NCI-H187 treated with DMSO at 0.1 percent for 48 hours (cell line): ENCODE results near the gene ATP13A2.

ENCODE experiments used
- DNase-seq: peaks from one replicate; lab custom pipeline; 2025; lab: John Stamatoyannopoulos, UW

The ATP13A2 gene

GRCh38 chr1:17011439-17012307 is at the start of gene ATP13A2:
ATP13A2 (minus strand) TSS chr1:17011928; CDS start chr1:17011738, 190 bp downstream.
- DNase-seq = peak; percentile 19

- no peak for DNase-seq
Observed at GRCh38 chr1:17061486-17061885, 49.8 kb upstream of the ATP13A2 start.

GRCh38 chr1:17060306-17060749 is 48.6 kb upstream of the ATP13A2 start:
- no peak for DNase-seq

DNA sequence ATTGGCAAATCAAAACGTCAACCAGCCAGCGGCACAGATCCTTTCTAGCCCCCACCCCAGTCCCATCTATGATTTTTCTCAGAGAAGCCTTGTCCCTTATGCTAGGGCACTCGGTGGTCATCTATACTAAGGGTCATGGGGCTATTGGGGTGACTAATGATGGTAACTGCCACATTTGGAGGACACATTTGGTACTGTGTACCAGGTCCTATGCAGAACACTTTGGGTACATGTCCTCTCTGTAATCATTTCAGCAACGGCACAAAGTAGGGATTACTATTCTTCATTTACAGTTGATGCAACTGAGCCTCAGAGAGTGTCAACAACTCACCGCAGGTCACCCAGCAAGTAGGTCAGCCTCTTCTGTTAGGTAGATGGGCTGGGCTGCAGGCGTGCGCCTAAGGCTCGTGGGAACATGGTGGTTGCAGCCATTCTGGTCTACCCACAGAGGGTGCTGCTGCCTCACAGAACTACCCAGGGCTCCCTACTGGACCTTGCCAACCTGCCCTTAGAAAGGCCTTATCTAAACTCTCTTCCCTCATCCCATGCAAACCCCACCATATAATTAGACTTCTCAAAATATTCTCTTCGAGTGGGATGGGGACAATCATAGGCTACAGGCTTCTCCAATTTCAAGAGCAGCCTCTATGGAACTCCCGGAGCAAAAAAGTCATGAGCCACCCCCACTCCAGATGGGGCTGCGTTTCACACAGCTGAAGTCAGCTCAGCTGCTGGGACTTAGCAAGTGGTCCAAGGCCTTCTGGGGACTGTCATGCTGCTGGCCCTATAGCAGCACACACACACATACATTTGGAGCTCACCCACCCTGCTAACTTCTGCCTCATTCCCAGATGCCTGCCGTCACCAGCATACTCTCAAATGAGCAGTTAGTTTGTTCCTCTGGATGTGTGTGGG is 47.9 kb upstream of the ATP13A2 start:
- DNase-seq = no peak

DNA sequence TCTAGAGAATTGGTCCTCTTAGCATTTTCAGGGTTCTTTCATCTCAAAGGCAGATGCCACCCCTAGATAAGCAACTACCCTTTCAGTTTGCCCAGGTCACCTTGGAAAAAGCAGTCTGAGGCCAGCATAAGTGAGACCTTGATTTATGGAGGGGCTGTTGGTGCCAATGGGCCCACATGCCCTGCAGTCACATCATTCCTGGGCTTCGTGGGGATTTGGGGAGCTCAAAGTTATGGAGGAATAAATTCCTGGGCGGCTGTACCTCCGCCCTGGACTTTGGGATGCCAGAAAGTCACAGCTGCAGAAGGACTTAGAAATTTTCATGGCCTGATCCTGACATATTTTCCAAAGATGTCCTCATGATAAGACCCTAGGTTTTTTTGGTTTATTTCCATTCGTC is 44.8 kb upstream of the ATP13A2 start:
- no peak for DNase-seq

GRCh38 chr1:17055801-17056200 is 44.1 kb upstream of the ATP13A2 start:
- no peak for DNase-seq

- DNase-seq = peak; percentile 83
Observed at GRCh38 chr1:17053685-17054410, 42.1 kb upstream of the ATP13A2 start, which contains the start of gene SDHB. SDHB (minus strand) TSS chr1:17054032; CDS start chr1:17054019, 13 bp downstream.

DNA sequence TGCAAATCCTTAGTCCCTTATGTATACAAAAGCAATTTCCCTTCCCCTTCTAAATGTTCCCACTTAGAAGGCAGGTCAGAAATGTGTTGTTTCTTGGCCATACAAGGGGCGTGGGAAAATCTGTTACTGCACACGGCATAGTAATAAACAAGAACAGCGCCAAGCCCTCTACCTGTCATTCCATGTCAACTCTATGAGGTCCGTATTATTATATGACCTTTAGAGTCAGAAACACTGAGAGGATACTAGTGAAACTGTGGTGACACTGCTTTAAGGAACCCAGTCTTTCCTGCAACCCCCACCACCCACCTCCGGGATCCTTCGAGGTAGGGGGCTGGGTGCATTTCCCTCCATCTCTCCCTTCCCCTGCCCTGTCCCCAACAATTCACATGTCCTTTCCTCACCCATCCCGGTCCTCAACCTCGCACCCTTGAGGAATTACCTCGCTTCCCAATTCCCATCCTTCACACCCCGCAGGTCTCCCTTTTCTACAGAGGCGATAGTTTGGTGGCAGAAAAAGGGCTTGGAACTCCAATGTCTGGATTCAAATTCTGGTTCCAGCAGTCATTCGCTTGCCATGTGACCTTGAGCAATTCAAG is 41.5 kb upstream of the ATP13A2 start:
- no peak for DNase-seq

DNA sequence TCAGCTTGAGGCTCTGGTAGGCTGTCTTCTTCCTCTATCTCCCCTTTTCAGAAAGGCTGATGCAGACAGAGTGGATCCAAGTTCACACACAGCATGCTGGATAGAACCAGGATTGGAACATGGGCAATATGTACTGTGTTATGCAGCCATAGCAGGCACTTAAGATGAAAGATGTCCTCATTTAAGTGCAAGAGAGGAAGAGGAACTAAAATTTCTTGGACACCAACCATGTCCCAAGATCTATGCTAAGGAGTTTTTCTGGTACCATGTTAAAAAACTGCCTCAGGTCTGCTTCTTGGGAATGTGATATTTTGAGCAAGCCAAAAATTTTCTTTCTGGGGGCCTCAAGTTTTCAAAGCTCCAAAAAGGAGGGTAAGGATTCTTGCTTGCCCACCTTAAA is 40.9 kb upstream of the ATP13A2 start:
- no peak for DNase-seq

DNA sequence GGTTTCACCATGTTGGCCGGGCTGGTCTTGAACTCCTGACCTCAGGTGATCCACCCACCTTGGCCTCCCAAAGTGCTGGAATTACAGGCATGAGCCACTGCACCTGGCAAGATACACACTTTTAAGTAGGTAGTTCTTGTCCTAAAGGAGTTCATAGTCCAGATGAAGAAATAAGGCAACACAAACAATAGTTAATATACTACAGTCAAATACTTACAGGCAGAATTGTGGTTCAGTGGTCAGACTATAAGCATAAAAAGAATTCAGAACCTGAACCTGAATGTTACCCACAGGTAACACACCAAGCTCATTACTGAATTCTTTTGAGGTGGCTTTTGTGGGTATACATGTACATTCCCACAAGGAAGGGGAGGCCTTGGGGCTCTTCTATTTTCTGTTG is 40.3 kb upstream of the ATP13A2 start:
- no peak for DNase-seq

DNA sequence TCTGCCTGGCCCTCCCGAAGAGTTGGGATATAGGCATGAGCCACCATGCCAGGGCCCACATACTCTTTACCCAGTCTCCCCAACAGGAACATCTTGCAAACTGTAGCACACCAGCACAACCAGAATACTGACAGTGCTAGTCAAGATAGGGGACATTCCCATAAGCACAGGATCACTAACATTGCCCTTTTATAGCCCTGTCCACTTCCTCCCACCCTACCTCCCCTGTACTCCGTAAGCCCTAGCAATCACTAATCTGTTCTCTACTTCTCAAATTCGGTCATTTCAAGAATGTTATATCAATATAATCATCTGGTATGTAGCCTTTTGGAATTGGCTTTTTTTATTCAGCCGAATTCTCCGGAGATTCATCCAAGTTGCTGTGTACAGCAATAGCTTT is 36.2 kb upstream of the ATP13A2 start:
- DNase-seq = no peak

- DNase-seq = no peak
Observed at GRCh38 chr1:17046334-17046657, 34.6 kb upstream of the ATP13A2 start.

- DNase-seq = peak; percentile 7
Observed at GRCh38 chr1:17045634-17046333, 34.1 kb upstream of the ATP13A2 start.

GRCh38 chr1:17045150-17045549 is 33.4 kb upstream of the ATP13A2 start:
- DNase-seq = no peak

- DNase-seq = no peak
Observed at GRCh38 chr1:17043676-17044075, 31.9 kb upstream of the ATP13A2 start.

DNA sequence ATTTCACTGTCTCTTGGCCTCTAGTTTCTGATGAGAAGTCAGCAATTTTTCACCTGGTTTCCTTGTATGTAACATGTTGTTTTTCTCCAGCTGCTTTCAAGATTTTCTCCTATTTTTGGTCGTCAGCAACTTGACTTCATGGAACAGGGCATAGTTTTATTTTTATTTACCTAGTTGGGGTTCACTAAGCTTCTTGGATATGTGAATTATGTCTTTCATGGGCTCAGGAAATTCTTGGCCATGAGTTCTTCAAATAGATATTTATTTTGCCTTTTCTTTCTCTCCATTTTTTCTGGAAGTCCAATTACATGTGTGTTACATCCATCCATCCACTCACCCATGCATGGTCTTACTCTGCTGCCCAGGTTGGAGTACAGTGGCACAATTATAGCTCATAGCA is 28.4 kb upstream of the ATP13A2 start:
- no peak for DNase-seq

DNA sequence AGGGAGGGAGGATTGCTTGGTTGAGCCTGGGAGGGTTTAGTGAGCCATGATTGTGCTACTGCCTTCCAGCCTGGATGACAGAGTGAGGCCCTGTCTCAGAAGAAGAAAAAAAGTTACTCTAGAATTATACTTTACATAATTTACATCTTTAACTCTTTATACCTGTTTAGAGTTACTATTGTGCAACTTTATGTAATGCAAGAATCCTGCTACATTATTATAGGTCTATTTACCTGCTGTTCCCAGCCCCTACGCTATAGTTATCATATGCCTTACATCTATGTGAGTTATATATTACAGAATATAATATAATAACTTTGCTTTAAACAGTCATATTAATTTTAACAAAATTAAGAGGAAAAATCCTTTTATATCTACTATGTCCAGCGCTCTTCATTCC is 27.8 kb upstream of the ATP13A2 start:
- DNase-seq = no peak

GRCh38 chr1:17033481-17033880 is 21.8 kb upstream of the ATP13A2 start:
- DNase-seq = no peak

- no peak for DNase-seq
Observed at GRCh38 chr1:17032741-17033140, 21.0 kb upstream of the ATP13A2 start.

DNA sequence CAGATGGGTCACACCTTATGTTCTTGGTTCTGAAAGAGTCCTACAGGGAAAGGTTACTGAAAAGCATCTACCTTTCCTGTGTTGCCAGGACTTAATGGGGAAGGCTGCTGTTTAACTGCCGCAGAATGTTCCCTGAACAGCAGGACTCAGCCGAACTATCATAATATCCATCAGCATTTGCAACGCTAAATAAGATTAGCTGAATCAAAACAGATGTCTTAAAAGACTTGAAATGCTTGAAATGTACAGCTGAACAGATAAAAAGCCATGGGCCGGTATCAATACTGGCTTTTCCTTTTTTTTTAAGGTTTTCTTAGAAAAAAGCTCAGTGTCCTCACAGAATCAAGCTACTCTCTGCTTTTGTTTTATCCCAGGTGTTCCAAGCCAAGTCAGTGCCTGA is 19.7 kb upstream of the ATP13A2 start:
- DNase-seq = no peak

GRCh38 chr1:17030206-17030605 is 18.5 kb upstream of the ATP13A2 start:
- DNase-seq = no peak
